ENCODE measurements around the gene ARHGAP40.

Gene ARHGAP40

GRCh38 chr20:38610521-38610920 is 8.9 kb downstream of the ARHGAP40 start:
- Histone ChIP-seq H4K8ac (ENCODE audit: low read length) (no peak overlapping the region), H3K23ac (ENCODE audit: low read length in 2 of 2) (no peak overlapping the region), H3K18ac (ENCODE audit: low read depth in 1 of 2, low read length in 2 of 2) (no peak overlapping the region), H2BK5ac (ENCODE audit: low read depth, low read length, poor library complexity, severe bottlenecking) (no peak overlapping the region), H2AFZ (ENCODE audit: low read depth, low read length) (no peak overlapping the region), H2BK15ac (ENCODE audit: low read depth, poor library complexity, severe bottlenecking) (no peak overlapping the region), H3K4ac (ENCODE audit: low read depth in 1 of 2, low read length in 2 of 2) (no peak overlapping the region), H3K27ac (ENCODE audit: low read length, poor library complexity, severe bottlenecking) (peak overlapping the region; percentile 63), H2BK120ac (ENCODE audit: low read depth, low read length) (no peak overlapping the region), H3K4me1 (ENCODE audit: control insufficient read depth, insufficient read depth, low read depth, low read length) (peaks cover 7% of the 10 kb centered on the region), H3K4me3 (ENCODE audit: insufficient read depth in 1 of 2, low read depth in 1 of 2, low read length in 2 of 2) (no peak overlapping the region), H3K9me3 (ENCODE audit: control insufficient read depth, low read length) (no peaks in the 10 kb centered on the region), H2BK12ac (ENCODE audit: low read length in 2 of 2) (no peak overlapping the region), H3K36me3 (ENCODE audit: control insufficient read depth in 1 of 2, insufficient read depth in 2 of 2, low read depth in 1 of 2, low read length in 2 of 2) (no peaks in the 10 kb centered on the region), H4K91ac (ENCODE audit: low read length) (no peak overlapping the region), H3K79me1 (replicated peaks; ENCODE audit: low read length, poor library complexity, severe bottlenecking) (no peaks in the 10 kb centered on the region), H3K14ac (ENCODE audit: low read length in 2 of 2) (no peak overlapping the region), H3K4me2 (ENCODE audit: low read length, poor library complexity, severe bottlenecking) (no peak overlapping the region), H3K9ac (ENCODE audit: low read length) (no peak overlapping the region), H3K27me3 (ENCODE audit: control insufficient read depth in 1 of 2, insufficient read depth in 1 of 2, low read length in 2 of 2) (peaks cover 0 to 64% of the 10 kb centered on the region in 2 experiments), H2AK5ac (ENCODE audit: low read length, severe bottlenecking) (no peak overlapping the region)
- WGBS: 66% methylated on average over 5 of the region's 5 CpGs
- DNase-seq: no peak

- H3K27me3 ChIP-seq (ENCODE audit: control insufficient read depth in 1 of 2, insufficient read depth in 1 of 2, low read length in 2 of 2): peaks cover 0 to 62% of the 10 kb centered on the region in 2 experiments
- no peak overlapping the region for H3K18ac ChIP-seq (ENCODE audit: low read depth in 1 of 2, low read length in 2 of 2)
- H3K4me3 ChIP-seq (ENCODE audit: insufficient read depth in 1 of 2, low read depth in 1 of 2, low read length in 2 of 2): no peak overlapping the region
- WGBS: 51% methylated on average over 5 of the region's 5 CpGs
- H3K36me3 ChIP-seq (ENCODE audit: control insufficient read depth in 1 of 2, insufficient read depth in 2 of 2, low read depth in 1 of 2, low read length in 2 of 2): no peaks in the 10 kb centered on the region
- no peak overlapping the region for H2AFZ ChIP-seq (ENCODE audit: low read depth, low read length)
- no peak overlapping the region for H3K4me2 ChIP-seq (ENCODE audit: low read length, poor library complexity, severe bottlenecking)
- H3K9ac ChIP-seq (ENCODE audit: low read length): no peak overlapping the region
- H3K4me1 ChIP-seq (ENCODE audit: control insufficient read depth, insufficient read depth, low read depth, low read length): peaks cover 13% of the 10 kb centered on the region
- no peak overlapping the region for H3K4ac ChIP-seq (ENCODE audit: low read depth in 1 of 2, low read length in 2 of 2)
- no peak overlapping the region for H4K8ac ChIP-seq (ENCODE audit: low read length)
- no peak overlapping the region for H2AK5ac ChIP-seq (ENCODE audit: low read length, severe bottlenecking)
- H2BK5ac ChIP-seq (ENCODE audit: low read depth, low read length, poor library complexity, severe bottlenecking): no peak overlapping the region
- no peak for DNase-seq
- H3K23ac ChIP-seq (ENCODE audit: low read length in 2 of 2): no peak overlapping the region
- no peak overlapping the region for H2BK15ac ChIP-seq (ENCODE audit: low read depth, poor library complexity, severe bottlenecking)
- H4K91ac ChIP-seq (ENCODE audit: low read length): no peak overlapping the region
- no peaks in the 10 kb centered on the region for H3K79me1 ChIP-seq (replicated peaks; ENCODE audit: low read length, poor library complexity, severe bottlenecking)
- H2BK12ac ChIP-seq (ENCODE audit: low read length in 2 of 2): no peak overlapping the region
- H3K14ac ChIP-seq (ENCODE audit: low read length in 2 of 2): no peak overlapping the region
- H3K9me3 ChIP-seq (ENCODE audit: control insufficient read depth, low read length): no peaks in the 10 kb centered on the region
- H3K27ac ChIP-seq (ENCODE audit: low read length, poor library complexity, severe bottlenecking): no peak overlapping the region
- H2BK120ac ChIP-seq (ENCODE audit: low read depth, low read length): no peak overlapping the region
Observed at GRCh38 chr20:38612751-38613515, 11.3 kb downstream of the ARHGAP40 start.

- Histone ChIP-seq H3K27ac (ENCODE audit: low read length, poor library complexity, severe bottlenecking) (no peak overlapping the region), H3K4me2 (ENCODE audit: low read length, poor library complexity, severe bottlenecking) (no peak overlapping the region), H3K27me3 (ENCODE audit: control insufficient read depth in 1 of 2, insufficient read depth in 1 of 2, low read length in 2 of 2) (peaks cover 0 to 71% of the 10 kb centered on the region in 2 experiments), H2AFZ (ENCODE audit: low read depth, low read length) (no peak overlapping the region), H2BK12ac (ENCODE audit: low read length in 2 of 2) (no peak overlapping the region), H2AK5ac (ENCODE audit: low read length, severe bottlenecking) (no peak overlapping the region), H3K4me1 (ENCODE audit: control insufficient read depth, insufficient read depth, low read depth, low read length) (peaks cover 9% of the 10 kb centered on the region), H3K4me3 (ENCODE audit: insufficient read depth in 1 of 2, low read depth in 1 of 2, low read length in 2 of 2) (no peak overlapping the region), H3K4ac (ENCODE audit: low read depth in 1 of 2, low read length in 2 of 2) (no peak overlapping the region), H3K36me3 (ENCODE audit: control insufficient read depth in 1 of 2, insufficient read depth in 2 of 2, low read depth in 1 of 2, low read length in 2 of 2) (no peaks in the 10 kb centered on the region), H3K9me3 (ENCODE audit: control insufficient read depth, low read length) (no peaks in the 10 kb centered on the region), H2BK15ac (ENCODE audit: low read depth, poor library complexity, severe bottlenecking) (no peak overlapping the region), H4K91ac (ENCODE audit: low read length) (no peak overlapping the region), H2BK5ac (ENCODE audit: low read depth, low read length, poor library complexity, severe bottlenecking) (no peak overlapping the region), H3K14ac (ENCODE audit: low read length in 2 of 2) (no peak overlapping the region), H3K9ac (ENCODE audit: low read length) (no peak overlapping the region), H2BK120ac (ENCODE audit: low read depth, low read length) (no peak overlapping the region), H3K79me1 (replicated peaks; ENCODE audit: low read length, poor library complexity, severe bottlenecking) (no peaks in the 10 kb centered on the region), H3K23ac (ENCODE audit: low read length in 2 of 2) (no peak overlapping the region), H4K8ac (ENCODE audit: low read length) (no peak overlapping the region), H3K18ac (ENCODE audit: low read depth in 1 of 2, low read length in 2 of 2) (no peak overlapping the region)
- 87% methylated on average over 11 of the region's 15 CpGs for WGBS
- DNase-seq: no peak
Observed at GRCh38 chr20:38615283-38615682, 13.7 kb downstream of the ARHGAP40 start.

- no peak overlapping the region for H3K14ac ChIP-seq (ENCODE audit: low read length in 2 of 2)
- no peak overlapping the region for H3K23ac ChIP-seq (ENCODE audit: low read length in 2 of 2)
- H3K36me3 ChIP-seq (ENCODE audit: control insufficient read depth in 1 of 2, insufficient read depth in 2 of 2, low read depth in 1 of 2, low read length in 2 of 2): no peaks in the 10 kb centered on the region
- H2AK5ac ChIP-seq (ENCODE audit: low read length, severe bottlenecking): no peak overlapping the region
- peaks cover 9% of the 10 kb centered on the region for H3K4me1 ChIP-seq (ENCODE audit: control insufficient read depth, insufficient read depth, low read depth, low read length)
- 94% methylated on average over 4 of the region's 4 CpGs for WGBS
- H2BK5ac ChIP-seq (ENCODE audit: low read depth, low read length, poor library complexity, severe bottlenecking): no peak overlapping the region
- H4K8ac ChIP-seq (ENCODE audit: low read length): no peak overlapping the region
- no peaks in the 10 kb centered on the region for H3K9me3 ChIP-seq (ENCODE audit: control insufficient read depth, low read length)
- H2BK15ac ChIP-seq (ENCODE audit: low read depth, poor library complexity, severe bottlenecking): no peak overlapping the region
- no peak overlapping the region for H2BK120ac ChIP-seq (ENCODE audit: low read depth, low read length)
- DNase-seq: no peak
- H3K18ac ChIP-seq (ENCODE audit: low read depth in 1 of 2, low read length in 2 of 2): no peak overlapping the region
- no peak overlapping the region for H4K91ac ChIP-seq (ENCODE audit: low read length)
- no peak overlapping the region for H3K27ac ChIP-seq (ENCODE audit: low read length, poor library complexity, severe bottlenecking)
- H2AFZ ChIP-seq (ENCODE audit: low read depth, low read length): no peak overlapping the region
- H3K9ac ChIP-seq (ENCODE audit: low read length): no peak overlapping the region
- no peak overlapping the region for H2BK12ac ChIP-seq (ENCODE audit: low read length in 2 of 2)
- no peak overlapping the region for H3K4me3 ChIP-seq (ENCODE audit: insufficient read depth in 1 of 2, low read depth in 1 of 2, low read length in 2 of 2)
- no peaks in the 10 kb centered on the region for H3K79me1 ChIP-seq (replicated peaks; ENCODE audit: low read length, poor library complexity, severe bottlenecking)
- H3K4me2 ChIP-seq (ENCODE audit: low read length, poor library complexity, severe bottlenecking): no peak overlapping the region
- no peak overlapping the region for H3K4ac ChIP-seq (ENCODE audit: low read depth in 1 of 2, low read length in 2 of 2)
- peaks cover 0 to 82% of the 10 kb centered on the region in 2 experiments for H3K27me3 ChIP-seq (ENCODE audit: control insufficient read depth in 1 of 2, insufficient read depth in 1 of 2, low read length in 2 of 2)
Observed at GRCh38 chr20:38616457-38616856, 14.8 kb downstream of the ARHGAP40 start.
